IPS-18a (cell line): Measurements from ENCODE around the gene GABBR2.

Experiments used
- H3K27ac ChIP-seq: one replicate; pipeline ENCODE4 v1.5.1; 2013; ENCODE audit warnings: low read length
- H3K27me3 ChIP-seq: one replicate; pipeline ENCODE4 v1.6.1; 2013; ENCODE audit warnings: mild to moderate bottlenecking, low read length; ENCODE audit not compliant: control insufficient read depth, insufficient read depth
- H3K36me3 ChIP-seq: one replicate; pipeline ENCODE4 v1.6.1; 2013; ENCODE audit warnings: low read depth, low read length; ENCODE audit not compliant: control insufficient read depth
- H3K4me1 ChIP-seq: one replicate; pipeline ENCODE4 v1.6.1; 2013; ENCODE audit warnings: low read depth, low read length; ENCODE audit not compliant: control insufficient read depth
- H3K4me3 ChIP-seq: one replicate; pipeline ENCODE4 v1.5.1; 2013; ENCODE audit warnings: low read length
- H3K9ac ChIP-seq: one replicate; pipeline ENCODE4 v1.6.1; 2013; ENCODE audit warnings: mild to moderate bottlenecking, low read length, moderate library complexity
- H3K9me3 ChIP-seq: one replicate; pipeline ENCODE4 v1.6.1; 2013; ENCODE audit warnings: low read depth, low read length; ENCODE audit not compliant: control insufficient read depth

The GABBR2 gene

DNA sequence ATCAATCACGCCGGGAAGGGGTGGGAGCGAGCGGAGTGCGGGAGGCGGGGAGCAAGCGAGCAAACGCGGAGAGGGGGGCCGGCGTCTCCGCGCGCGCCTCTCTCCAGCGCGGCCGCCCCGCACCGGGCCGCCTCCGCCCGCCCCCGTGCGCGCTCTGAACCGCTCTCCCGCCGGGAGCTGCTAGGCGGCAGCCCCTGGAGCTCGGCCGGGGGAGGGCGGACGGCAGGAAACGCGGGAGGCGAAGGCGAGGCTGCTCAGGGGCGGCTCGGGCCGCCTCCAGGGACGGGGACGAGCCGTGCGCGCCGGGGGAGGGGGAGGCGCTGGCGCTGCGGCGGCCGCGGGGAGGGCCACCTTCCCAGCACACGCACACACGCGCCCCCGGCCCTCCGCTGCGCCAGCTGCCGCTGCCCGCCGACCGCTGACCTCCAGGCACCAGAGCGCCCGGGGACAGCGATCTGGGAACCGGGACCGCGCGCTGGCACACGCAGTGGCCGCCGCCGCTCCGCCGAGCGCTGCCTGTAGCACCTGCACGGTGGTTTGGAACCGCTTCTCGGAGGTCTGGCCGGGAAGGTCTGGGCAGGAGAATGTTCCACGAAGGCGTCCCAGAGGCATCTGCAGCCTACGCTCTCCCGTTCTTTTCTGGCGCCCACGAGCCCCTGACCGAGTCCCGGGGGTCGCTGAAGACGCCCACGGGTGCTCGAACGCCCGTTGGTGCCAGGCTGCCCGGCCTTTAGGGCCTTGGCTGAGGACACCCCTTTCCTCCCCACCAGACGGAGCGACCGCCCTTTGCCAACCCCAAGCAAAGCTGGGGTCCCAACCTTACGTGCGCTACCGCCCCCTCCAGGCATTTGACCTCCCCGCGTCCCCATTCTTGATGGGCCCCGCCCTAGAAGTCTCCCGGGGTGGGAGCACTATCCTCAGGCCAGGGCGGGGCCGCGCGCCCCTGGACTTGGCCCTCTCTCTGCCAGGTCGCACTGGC, at the start of gene GABBR2:
Gene GABBR2 (minus strand): TSS at position 3 of the 979 bp plus-strand sequence. CDS start 198 bp downstream, outside the sequence.
- no peaks in the 10 kb centered on the region for H3K9me3 ChIP-seq
- H3K27me3 ChIP-seq = peaks cover 79% of the 10 kb centered on the region
- peak within 1 kb of the TSS; percentile 54 for H3K4me3 ChIP-seq
- H3K9ac ChIP-seq = no peak within 1 kb of the TSS
- no peak within 1 kb of the TSS for H3K27ac ChIP-seq
- H3K36me3 ChIP-seq = no peaks in the 10 kb centered on the region
- H3K4me1 ChIP-seq = no peaks in the 10 kb centered on the region

DNA sequence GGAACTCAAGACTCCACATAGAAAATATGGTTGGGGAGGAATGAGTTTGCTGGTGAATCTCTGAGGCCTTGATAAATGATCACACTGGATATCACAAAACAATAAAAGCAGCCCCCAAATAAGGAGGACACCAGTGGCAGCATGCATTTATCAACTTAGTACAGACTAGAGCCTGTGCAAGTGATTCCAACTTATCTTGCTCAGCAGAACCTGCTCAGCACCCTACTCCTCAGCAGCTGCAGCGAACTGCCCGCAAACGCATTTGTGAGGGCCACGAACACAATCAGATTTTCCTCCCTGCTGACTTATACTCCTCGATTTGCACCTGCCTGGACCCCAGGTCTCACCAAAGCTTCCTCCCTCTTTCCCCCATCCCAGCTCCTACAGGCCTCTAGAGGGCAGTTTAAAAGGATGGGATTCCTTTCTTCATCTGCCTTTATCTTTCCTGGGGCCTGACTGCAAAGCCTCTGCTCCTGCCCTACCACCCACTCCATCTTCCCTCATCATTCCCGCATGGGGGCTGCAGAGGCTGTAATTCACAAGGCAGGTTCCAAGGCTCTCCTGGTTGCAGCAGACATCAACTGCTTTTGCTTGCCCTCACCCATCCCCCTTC, 46.4 kb upstream of the GABBR2 start:
- Histone ChIP-seq H3K9ac (no peak overlapping the region), H3K27ac (no peak overlapping the region), H3K27me3 (no peaks in the 10 kb centered on the region), H3K4me1 (no peaks in the 10 kb centered on the region), H3K9me3 (peaks cover 10% of the 10 kb centered on the region), H3K36me3 (peaks cover 24% of the 10 kb centered on the region), H3K4me3 (no peak overlapping the region)

DNA sequence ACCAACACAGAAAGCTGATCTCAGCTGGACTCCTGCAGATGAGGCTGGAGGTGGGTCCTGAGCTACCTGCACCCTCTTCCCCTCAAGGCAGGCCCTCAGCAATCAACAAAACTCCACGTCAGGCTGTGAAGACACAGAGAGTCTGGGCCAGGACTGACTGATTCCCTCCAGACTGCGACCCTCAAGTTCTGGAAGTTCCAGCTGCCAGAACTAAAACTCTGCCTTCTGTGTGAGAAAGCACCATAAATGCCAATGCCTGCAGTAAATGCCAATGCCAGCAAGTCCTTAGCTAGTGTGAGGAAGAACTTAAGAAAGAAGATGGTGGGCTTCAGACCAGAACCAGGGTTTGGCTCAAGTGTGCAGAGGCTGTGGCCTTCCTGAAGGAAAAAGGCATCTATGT, 42.5 kb upstream of the GABBR2 start:
- Histone ChIP-seq H3K4me3 (no peak overlapping the region), H3K36me3 (peaks cover 22% of the 10 kb centered on the region), H3K9ac (no peak overlapping the region), H3K9me3 (no peaks in the 10 kb centered on the region), H3K27ac (no peak overlapping the region), H3K4me1 (no peaks in the 10 kb centered on the region), H3K27me3 (no peaks in the 10 kb centered on the region)

DNA sequence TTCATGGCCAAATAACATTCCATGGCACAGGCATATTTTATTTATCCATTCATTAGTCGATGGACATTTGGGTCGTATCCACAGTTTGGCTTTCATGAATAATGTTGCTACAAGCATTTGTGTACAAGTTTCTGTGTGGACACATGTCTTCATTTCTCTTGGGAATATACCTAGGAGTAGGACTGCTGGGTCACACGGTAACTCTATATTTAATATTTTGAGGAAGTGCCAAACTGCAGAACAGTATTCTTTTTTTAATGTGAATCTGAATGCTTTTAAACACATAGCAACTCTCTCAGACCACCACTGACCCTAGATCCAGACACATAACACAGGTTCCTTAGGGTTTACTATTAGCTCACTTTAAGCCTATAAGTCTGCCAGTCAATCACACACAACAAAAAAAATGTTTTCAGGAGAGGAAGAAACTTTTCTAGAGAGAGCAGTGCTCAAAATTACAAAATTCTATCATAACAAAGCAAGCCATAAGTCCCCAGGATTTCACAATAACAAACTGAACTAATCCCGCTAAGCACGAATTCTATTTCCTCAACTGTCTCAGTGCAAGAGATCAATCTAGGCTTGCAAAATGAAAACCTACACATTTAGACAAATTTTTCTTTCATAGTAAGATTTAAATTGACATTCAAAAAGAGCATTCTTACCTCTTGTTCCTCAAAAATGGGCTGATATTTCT, 41.8 kb upstream of the GABBR2 start:
- H3K4me3 ChIP-seq = no peak overlapping the region
- no peak overlapping the region for H3K9ac ChIP-seq
- H3K9me3 ChIP-seq = no peaks in the 10 kb centered on the region
- peaks cover 23% of the 10 kb centered on the region for H3K36me3 ChIP-seq
- H3K4me1 ChIP-seq = no peaks in the 10 kb centered on the region
- no peaks in the 10 kb centered on the region for H3K27me3 ChIP-seq
- no peak overlapping the region for H3K27ac ChIP-seq

DNA sequence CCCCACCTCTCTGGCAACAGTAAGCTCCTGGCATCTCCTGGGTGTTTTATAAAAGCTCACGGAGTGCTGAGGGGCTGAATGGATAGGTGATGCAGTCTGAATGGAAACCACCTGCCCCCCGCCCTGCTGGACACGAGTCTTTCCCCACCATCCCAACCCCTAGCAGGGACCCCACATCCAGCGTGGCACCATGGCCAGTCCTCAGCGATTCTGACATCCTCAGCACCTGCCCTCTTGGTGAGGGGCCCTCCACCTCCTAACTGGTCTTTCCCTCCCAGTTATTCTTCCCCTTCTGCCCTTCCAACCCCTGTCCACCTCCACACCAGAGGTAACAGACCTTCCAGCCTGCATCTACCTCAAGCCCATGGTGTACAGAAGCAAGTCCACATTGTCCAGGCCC, 38.7 kb upstream of the GABBR2 start:
- no peaks in the 10 kb centered on the region for H3K9me3 ChIP-seq
- H3K36me3 ChIP-seq = peaks cover 28% of the 10 kb centered on the region

DNA sequence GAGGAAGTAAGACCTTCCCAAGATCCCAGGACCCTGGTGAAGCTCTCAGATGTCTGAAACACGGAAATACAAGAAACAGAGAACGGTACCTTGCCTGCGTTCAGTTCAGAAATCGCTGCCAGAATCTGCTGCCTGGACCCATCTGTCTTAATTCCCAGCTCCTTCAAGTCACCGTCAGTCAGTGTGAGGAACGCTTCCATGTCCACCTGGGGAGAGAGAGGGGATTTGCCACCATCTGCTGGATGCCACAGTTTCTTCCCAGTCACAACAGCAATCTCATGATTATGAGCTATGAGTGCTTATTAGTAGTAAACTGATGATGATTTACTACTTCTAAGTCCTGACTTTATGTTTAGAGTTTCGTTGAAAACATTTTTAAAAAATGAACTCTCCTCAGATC, 36.7 kb upstream of the GABBR2 start:
- H3K9ac ChIP-seq = no peak overlapping the region
- H3K4me1 ChIP-seq = no peaks in the 10 kb centered on the region
- no peak overlapping the region for H3K4me3 ChIP-seq
- H3K27me3 ChIP-seq = no peaks in the 10 kb centered on the region
- peaks cover 22% of the 10 kb centered on the region for H3K36me3 ChIP-seq
- H3K27ac ChIP-seq = no peak overlapping the region
- no peaks in the 10 kb centered on the region for H3K9me3 ChIP-seq

More for the DNA sequence above, 38.7 kb upstream of the GABBR2 start:
- Histone ChIP-seq H3K4me3 (no peak overlapping the region), H3K4me1 (no peaks in the 10 kb centered on the region), H3K27me3 (no peaks in the 10 kb centered on the region), H3K9ac (no peak overlapping the region), H3K27ac (no peak overlapping the region)

DNA sequence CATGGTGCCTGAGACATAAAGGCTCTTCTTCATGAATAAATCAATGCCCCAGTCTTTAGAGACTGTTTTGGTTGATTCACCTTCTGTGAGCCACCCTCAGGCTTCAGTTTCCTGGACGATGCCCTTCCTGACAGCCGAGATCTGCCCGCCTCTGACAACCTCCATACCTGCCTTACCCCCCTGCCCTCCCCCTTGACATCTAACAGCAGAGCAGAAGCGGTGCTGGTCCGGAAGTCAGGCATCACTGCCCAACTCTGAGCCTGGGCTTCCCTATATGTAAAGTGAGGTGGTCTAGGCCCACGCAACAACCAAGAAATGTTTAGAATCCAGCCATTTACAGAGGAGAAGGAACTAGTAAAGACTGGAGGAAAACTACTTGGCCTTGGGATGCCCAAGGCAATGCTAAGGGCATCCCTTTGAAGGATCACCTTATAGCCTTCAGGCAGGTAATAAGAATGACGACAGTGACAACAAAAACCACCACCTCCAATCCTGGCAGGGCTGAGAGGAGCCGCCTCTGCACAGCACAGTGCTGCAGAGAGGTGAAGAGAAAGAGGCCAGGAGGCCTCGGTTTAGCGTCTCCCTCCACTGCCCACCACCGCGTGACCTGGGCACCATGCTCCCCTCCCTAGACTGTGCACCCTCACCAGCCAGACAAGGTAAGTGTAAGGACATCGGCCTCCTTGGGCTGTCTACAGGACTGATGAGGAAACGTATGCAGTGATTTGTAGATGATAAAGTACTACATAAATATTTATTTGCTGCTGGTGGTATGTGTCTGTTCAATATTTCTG, 35.3 kb upstream of the GABBR2 start:
- no peak overlapping the region for H3K27ac ChIP-seq
- no peak overlapping the region for H3K9ac ChIP-seq
- no peaks in the 10 kb centered on the region for H3K4me1 ChIP-seq
- peaks cover 13% of the 10 kb centered on the region for H3K36me3 ChIP-seq
- H3K27me3 ChIP-seq = no peaks in the 10 kb centered on the region
- H3K4me3 ChIP-seq = no peak overlapping the region
- H3K9me3 ChIP-seq = no peaks in the 10 kb centered on the region

DNA sequence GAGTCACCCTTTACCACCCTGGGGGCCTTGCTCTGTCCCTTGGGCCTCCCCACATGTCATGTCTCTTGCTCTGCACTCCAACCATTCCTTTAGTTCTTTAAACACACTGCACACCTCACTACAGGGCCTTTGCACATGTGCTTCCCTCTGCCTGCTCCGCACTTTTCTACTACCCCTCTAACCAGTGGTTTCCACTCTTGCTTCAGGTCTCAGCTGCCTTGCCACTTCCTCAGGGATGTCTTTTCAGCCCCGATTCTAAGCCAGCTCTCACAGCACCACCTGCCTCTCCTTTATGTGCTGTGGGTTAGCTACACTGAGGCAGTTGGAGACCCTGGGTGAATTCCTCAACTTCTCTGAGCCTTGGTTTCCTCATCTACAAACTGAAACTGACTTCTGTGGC, 34.6 kb upstream of the GABBR2 start:
- Histone ChIP-seq H3K9ac (no peak overlapping the region), H3K36me3 (peaks cover 13% of the 10 kb centered on the region), H3K4me3 (no peak overlapping the region), H3K9me3 (no peaks in the 10 kb centered on the region), H3K27me3 (no peaks in the 10 kb centered on the region), H3K27ac (no peak overlapping the region), H3K4me1 (no peaks in the 10 kb centered on the region)

DNA sequence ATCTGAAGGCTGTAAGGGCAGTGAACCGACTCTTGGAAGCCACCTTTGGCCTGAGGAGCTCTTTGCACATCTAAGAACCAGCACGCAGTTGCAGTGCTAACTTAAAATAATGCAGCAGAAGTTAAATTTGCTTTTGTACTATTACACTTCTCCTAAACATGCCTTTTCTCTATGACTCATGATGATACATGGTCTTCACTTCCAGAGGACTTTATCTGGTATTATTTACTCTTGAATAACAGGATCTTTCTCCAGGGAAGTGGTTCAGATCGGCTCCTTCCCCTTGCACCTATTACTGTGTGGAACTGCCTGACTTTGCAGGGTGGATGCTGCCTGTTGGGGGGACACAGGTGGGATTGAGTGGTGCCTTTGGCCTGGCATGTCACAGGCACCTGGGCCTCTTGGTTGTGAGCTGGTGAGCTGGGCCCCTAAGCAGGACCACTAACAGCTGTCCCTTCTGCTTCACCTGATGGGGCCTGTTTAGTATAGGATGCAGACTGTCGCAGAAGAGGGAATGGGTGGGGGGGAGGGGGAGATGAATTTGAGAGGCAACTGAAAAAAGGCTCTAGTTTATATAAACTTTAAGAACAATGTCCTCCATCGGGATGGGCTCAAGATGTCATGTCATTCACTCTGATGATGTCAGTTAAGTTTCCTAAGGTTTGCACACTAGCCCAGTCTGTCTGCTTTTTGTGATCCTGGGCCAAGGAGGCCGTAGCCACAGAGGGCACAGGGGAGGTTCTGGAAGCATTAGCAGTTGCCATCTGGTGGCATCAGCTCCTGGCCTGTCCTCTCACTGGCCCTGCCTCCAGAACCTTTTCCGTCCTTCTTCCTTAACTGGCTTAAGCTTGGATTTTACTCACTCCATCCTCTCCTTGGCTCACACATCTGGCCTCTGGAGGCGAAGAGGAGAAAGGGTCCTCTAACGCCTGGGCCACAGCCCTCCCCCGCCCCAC, 33.9 kb upstream of the GABBR2 start:
- no peak overlapping the region for H3K9ac ChIP-seq
- no peaks in the 10 kb centered on the region for H3K9me3 ChIP-seq
- H3K27me3 ChIP-seq = no peaks in the 10 kb centered on the region
- peaks cover 13% of the 10 kb centered on the region for H3K36me3 ChIP-seq
- no peak overlapping the region for H3K27ac ChIP-seq
- H3K4me1 ChIP-seq = no peaks in the 10 kb centered on the region
- no peak overlapping the region for H3K4me3 ChIP-seq

DNA sequence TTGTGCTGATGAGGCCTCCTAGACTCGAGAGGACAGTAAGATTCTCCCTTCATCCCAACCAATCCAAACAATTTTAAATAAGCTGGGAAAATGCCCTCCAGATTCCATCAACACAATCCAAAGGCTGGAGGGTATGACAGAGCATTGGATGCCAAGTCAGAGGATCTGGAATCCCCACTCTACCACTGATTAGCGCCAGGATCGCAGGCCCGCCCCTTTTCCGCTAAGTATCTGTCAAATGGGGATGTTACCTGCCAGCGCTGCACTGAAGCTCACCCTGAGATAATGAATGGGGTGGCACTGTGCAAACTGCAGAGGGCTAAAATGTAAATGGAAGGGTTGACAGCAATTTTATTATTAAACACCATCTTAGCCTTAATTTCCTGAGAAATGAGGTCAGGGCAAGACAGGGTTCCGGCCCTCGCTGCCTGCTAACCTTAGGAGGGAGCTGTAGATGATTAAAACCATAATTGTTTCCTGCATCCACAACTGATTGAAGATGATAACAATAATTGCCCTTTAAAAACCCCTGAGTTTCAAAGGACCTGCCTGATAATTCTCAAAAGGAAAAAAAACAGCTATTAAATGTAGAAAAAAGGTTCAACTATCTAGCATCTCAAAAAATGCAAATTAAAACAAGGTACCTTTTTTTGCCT, 31.6 kb upstream of the GABBR2 start:
- Histone ChIP-seq H3K27me3 (no peaks in the 10 kb centered on the region), H3K36me3 (peaks cover 20% of the 10 kb centered on the region)

More for the DNA sequence above, 31.6 kb upstream of the GABBR2 start:
- Histone ChIP-seq H3K9me3 (no peaks in the 10 kb centered on the region), H3K27ac (no peak overlapping the region), H3K9ac (no peak overlapping the region), H3K4me3 (no peak overlapping the region), H3K4me1 (no peaks in the 10 kb centered on the region)
